ENCODE measurements around the gene OGA. TPM values are rescaled to one million over a fixed set of nuclear protein-coding genes. Genes with fewer than 3 reads are reported as not detected.

OGA gene
- total and polyA plus RNA-seq, 9 of the 15 experiments (the other 6 are each of a cell fraction or from before 2014, with no cell fraction given) = 13.5 to 73.5 (median 59.5) TPM

DNA sequence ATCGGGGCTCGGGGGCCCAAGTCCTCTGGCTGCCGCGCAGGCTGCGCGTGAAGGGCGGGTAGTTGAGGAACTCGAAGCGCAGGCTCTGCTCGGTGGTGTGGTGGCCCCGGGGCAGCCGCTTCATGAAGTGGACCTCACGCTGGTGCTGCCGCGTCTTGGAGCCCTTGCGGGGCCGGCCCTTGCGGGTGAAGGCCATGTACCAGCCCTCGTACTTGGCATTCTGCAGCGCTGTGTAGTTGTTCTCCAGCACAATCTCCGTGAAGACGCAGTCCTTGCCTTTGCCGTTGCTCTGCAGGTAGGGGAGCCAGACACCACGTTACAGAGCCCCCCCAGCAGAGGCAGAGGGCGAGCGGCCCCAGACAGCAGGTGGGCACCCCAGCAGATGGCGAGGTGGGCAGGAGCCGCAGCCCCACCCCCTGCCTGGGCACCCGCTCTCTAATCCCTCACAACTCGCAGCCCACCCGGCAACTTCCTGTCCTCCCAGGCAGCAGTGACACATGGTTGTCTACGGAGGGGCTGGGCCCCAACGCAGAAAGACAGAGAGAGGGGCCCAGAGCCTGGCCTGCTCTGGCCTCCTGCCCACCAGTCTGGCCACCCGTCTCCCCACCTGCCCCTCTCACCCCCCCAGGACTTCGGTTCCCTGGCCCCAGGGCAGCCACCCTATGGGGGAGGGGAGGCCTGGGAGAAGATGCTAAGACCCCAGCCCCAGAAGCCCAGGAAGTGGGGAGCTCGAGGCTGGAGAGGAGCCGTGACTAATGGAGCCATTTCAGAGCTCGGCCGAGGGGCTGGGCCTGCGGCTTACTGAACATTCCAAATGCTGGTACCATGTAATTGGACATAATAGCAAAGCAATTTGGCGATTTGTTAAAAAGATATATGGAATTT lies 47.7 kb downstream of the OGA start:
- Histone ChIP-seq H2AFZ (ENCODE audit: low read depth, low read length) (no peak overlapping the region), H3K4me2 (ENCODE audit: insufficient read depth, low read length) (no peak overlapping the region), H4K20me1 (replicated peaks; ENCODE audit: control insufficient read depth, insufficient read depth, low read length) (0 out of 2 replicates have a peak, but pooled peaks cover 5% of the 10 kb centered on the region), H3K27me3 (ENCODE audit: control insufficient read depth in 2 of 2, insufficient read depth in 2 of 2, low read length in 2 of 2) (peaks cover 16 to 40% of the 10 kb centered on the region in 2 experiments; a peak in 4 of 5 replicates), H3K9me3 (replicated peaks; ENCODE audit: control insufficient read depth, insufficient read depth, low read depth, low read length) (no peaks in the 10 kb centered on the region), H3K4me1 (replicated peaks in 1 of 2; ENCODE audit: control insufficient read depth in 2 of 2, insufficient read depth in 2 of 2, low read length in 2 of 2) (peaks cover 0 to 22% of the 10 kb centered on the region in 2 experiments; a peak in 2 of 5 replicates), H3K79me2 (ENCODE audit: control insufficient read depth, insufficient read depth, low read length) (no peaks in the 10 kb centered on the region), H3K27ac (ENCODE audit: extremely low read depth, low read depth, low read length) (no peak overlapping the region), H3K36me3 (ENCODE audit: control insufficient read depth, insufficient read depth, low read length) (no peaks in the 10 kb centered on the region), H3K4me3 (no peak overlapping the region), H3K9me1 (ENCODE audit: control insufficient read depth, insufficient read depth, low read length) (no peaks in the 10 kb centered on the region), H3K9ac (ENCODE audit: insufficient read depth in 1 of 2, low read depth in 2 of 2, low read length in 2 of 2) (no peak overlapping the region)
- no peak for FAIRE-seq
- 63% methylated on average over 26 of the region's 41 CpGs for WGBS (ENCODE audit: insufficient coverage, low coverage, missing lambda C conversion rate)
- BruUV-seq (replicated peaks) = no TSS peak
- ChIA-PET POLR2A (interaction anchor here (1.0 to 1.4 kb wide), 3 partner anchors 12 to 21 kb away, joined by 3 to 5 read pairs (median 4); partner anchors contain the start of gene NPM3), CTCF (ENCODE audit: low intra/inter-chr PET ratio) (no interaction called here)
- in situ Hi-C loops (cut with MboI) = no loop called here
- TF ChIP-seq ZNF77 (CRISPR knock-in tag; IDR thresholded peaks at IDR 0.05) (no peak), JUNB (CRISPR knock-in tag; conservative IDR thresholded peaks at IDR 0.05) (no peak)
- TF ChIP-seq, protein P1, sequence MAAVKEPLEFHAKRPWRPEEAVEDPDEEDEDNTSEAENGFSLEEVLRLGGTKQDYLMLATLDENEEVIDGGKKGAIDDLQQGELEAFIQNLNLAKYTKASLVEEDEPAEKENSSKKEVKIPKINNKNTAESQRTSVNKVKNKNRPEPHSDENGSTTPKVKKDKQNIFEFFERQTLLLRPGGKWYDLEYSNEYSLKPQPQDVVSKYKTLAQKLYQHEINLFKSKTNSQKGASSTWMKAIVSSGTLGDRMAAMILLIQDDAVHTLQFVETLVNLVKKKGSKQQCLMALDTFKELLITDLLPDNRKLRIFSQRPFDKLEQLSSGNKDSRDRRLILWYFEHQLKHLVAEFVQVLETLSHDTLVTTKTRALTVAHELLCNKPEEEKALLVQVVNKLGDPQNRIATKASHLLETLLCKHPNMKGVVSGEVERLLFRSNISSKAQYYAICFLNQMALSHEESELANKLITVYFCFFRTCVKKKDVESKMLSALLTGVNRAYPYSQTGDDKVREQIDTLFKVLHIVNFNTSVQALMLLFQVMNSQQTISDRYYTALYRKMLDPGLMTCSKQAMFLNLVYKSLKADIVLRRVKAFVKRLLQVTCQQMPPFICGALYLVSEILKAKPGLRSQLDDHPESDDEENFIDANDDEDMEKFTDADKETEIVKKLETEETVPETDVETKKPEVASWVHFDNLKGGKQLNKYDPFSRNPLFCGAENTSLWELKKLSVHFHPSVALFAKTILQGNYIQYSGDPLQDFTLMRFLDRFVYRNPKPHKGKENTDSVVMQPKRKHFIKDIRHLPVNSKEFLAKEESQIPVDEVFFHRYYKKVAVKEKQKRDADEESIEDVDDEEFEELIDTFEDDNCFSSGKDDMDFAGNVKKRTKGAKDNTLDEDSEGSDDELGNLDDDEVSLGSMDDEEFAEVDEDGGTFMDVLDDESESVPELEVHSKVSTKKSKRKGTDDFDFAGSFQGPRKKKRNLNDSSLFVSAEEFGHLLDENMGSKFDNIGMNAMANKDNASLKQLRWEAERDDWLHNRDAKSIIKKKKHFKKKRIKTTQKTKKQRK (IDR thresholded peaks at IDR 0.05; ENCODE audit: borderline replicate concordance, low read depth, low read length) = no peak
- no peak for DNase-seq (ENCODE audit: extremely low read depth in 1 of 4, low spot score in 3 of 4)
- intact Hi-C loops (cut with micrococcal nuclease) = no loop called here
- ATAC-seq = no peak

All from K562 (cell line).